HG03378 (cell line): ENCODE results near the gene GABRB3.

Experiments used
- ATAC-seq: cut with Tn5 transposase; IDR thresholded peaks from one replicate; pipeline ENCODE4 v1.9.1; 2021; ENCODE audit warnings: mild to moderate bottlenecking, moderate library complexity; ENCODE audit not compliant: unreplicated experiment

Gene GABRB3

DNA sequence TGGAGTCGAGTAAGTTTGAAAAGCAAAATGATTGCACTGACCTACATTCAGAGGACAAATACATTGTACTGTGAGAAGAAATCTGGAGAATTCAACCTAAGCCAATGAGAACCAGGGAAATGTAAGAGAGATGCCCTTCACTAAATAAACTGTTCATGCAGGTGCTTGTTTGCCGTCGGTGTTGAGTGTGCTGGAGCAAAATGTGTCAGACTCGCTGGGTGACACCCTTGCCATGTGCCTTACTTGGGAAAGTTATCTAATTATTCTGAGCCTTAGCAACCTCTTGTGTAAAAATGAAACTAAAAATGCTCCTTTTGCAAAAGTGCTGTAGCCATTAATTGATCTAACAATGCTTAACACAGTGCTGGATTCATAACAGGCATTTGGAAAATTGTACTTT is 140.4 kb downstream of the GABRB3 start:
- no peak for ATAC-seq

DNA sequence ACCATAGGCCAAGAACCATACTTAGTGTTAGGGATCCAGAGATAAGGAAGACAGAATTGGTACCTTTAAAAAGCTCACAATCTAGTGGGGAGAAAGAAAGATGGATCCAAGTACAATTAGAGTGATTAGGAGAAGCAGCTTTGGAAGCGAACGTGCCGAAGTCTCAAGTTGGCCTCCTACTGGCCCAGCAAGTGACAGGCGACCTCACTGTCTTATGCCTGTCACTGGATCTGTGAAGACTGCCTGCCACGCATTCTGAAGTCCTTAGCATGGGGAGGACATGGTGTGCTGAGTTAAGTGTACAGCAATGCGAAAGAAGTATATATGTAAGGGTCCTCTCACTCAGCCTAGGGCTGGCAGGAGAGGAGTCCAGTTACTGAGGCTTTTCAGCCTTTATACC is 141.0 kb downstream of the GABRB3 start:
- ATAC-seq: no peak

DNA sequence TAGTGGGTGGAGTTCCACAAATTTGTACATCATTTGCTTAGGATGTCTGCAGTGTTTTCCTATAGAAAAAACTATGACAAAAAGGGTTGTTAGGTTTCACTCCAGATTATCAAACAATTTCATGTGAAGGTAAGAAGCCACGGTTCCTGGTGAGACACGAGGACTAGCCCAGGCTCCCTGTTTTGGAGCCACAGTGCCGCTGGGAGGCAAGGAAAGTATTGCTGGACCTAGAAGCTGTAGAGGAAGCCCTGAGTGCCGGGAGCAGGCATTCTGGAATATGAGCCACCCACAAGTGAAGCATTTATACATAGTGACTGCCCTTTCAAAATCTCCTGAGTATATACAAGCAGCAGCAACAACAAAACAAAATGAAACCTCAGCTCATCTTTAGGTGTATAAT is 142.0 kb downstream of the GABRB3 start:
- no peak for ATAC-seq

DNA sequence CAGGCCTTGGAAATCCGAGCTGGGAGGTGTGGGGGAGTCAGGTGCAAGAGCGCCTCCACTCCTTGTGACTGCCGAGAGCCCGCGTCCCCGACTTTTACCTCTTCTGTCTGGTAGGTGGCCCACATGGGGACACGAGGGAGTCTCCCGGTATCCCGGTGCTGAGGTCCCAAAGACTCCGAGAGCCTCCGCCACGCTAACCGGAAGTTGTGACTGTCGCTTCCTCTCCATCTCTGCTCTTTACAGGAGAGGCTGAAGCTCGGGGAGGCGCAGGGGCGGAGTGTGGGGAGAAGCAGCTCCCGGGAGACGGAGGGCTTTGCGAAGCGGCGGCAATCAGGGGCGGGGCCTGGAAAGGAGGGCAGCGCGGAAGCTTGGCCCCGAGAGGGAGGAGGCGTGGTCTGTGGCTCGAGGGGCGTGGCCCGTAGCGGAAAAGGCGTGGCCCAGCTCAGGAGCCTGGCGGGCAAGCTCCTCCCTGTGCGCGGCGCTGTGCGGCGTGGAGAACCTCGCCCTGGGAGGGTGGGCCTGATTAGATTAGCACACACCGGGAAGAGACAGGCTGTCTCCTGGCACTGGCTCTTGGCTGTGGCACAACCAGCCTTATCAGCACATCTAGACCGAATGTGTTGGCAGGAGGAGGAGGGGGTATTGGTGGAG is 143.9 kb downstream of the GABRB3 start:
- no peak for ATAC-seq

DNA sequence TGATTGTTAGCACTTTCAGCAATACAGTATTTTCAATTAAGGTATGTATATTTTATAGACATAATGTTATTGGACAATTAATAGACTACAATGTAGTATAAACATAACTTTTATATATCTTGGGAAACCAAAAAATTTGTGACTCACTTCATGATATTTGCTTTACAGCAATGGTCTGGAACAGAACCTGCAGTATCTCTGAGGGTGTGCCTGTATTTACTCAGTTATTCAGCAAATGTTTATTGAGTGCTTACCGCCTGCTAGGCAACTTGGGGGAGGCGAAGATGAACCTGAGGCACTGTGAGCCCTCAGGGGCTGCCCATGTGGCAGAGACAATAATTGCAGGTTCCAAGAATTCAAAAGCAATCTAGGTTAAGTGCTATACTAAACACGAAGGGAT is 144.8 kb downstream of the GABRB3 start:
- ATAC-seq: no peak

DNA sequence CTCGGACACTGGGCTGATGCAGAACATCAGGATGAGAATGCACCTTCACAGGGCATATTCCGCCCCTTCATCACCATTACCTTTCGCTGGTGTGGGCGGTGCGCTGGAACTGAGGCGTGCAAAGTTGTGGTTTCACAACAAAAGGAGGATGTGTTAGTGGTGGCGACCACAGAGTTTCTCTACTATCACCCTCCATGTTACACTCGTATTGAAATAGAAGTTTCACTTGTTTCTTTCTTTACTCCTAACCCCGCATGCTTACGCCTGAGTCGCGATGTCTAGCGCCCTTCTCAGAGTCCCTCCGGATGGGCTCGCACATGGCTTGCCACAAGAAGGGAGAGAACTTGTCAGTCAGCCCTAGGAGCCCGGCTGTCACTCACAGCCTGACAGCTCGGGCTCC is 148.7 kb downstream of the GABRB3 start:
- ATAC-seq: no peak

DNA sequence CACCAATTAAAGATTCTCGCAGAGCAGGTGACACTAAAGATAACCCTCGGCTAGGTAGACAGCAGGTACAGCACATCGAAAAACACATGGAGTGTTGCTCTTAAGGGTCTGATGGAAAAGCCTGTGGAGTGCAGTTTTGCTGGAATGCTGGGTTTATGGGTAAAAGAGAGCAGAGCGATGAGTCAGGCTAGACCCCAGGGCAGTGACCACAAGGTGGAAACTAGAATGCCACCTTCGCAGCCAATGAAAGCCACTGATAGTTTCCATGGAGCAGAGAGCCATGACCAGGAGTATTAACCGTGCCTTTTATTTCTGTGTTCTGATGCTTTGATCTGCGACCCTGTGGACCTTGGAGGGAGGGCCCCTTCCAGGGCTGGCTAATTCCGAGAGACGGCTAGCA is 149.8 kb downstream of the GABRB3 start:
- no peak for ATAC-seq

DNA sequence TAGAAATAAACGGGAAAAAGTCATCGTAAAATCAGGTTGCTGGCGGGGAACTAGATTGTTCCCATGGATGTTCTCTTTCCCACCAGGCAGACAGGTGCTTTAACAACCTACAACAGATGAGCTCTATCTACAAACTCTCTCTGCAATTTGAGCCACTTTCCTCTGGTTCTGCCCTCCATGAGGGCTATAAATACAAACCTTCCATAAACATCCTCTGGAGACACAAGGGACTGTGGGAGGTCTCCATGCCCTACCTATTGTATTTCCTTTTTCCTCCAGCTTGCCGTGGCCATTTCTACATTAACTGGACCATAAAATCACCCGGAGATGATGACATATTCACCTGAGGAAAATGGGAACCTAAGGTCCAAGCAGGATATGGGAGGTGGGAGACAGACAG is 151.1 kb downstream of the GABRB3 start:
- no peak for ATAC-seq

DNA sequence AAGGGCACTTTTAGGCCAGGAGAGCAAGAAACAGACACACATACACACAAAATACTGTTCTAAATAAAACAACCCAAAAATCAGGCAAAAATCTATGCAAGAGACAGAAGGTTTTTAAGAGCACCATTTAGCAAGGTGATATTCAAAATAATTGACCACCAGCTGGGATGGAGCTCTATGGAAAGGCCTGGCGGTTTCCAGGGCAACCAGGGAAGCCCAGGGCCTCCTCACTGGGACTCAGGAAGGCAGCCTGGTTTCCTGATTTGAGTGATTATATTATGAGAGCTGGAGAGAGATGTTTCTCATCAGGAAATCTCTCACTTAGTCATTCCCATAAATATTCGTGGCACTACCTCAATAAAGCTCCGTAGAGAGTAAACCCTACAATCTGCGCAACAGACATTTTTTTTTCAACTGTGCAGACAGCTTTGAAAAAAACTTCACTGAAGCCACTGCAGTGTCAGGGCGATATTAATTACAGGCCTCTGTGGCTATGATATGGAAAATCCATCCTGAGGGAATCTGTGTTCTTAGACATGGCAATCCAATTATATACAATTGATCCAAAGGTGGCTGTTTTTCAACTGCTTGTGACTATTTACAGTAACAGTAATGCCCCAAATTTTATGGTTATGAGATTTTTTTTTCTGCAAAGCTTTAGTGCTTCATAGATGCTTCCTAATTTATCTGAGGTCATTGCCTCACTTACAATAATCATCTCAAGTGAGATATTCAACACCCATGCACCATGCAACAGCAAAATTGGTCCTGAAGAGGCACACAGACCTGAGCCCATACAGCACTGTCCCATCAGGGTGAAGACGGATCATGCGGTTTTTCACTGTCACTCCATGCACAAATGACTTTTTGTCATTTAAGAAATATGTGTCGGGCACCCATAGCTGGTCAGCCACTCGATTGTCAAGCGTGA is 152.1 kb downstream of the GABRB3 start:
- no peak for ATAC-seq

DNA sequence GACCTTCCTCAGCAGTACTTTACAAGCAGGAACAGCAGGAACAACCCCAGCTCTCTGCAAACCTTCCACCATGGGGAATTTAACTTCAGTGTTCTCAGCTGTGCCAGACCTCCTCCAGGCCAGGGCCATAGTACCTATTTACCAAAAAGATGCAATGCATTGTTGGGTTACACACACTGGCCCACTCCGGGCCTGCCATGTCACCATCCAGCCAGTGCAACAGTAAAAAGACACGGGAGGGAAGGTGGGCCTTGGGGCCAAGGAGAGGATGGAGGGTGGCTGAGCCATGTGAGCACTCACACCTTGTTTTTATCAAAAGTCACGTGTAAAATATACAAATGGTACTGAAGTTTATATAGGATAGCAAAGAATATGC is 157.0 kb downstream of the GABRB3 start:
- ATAC-seq: no peak

DNA sequence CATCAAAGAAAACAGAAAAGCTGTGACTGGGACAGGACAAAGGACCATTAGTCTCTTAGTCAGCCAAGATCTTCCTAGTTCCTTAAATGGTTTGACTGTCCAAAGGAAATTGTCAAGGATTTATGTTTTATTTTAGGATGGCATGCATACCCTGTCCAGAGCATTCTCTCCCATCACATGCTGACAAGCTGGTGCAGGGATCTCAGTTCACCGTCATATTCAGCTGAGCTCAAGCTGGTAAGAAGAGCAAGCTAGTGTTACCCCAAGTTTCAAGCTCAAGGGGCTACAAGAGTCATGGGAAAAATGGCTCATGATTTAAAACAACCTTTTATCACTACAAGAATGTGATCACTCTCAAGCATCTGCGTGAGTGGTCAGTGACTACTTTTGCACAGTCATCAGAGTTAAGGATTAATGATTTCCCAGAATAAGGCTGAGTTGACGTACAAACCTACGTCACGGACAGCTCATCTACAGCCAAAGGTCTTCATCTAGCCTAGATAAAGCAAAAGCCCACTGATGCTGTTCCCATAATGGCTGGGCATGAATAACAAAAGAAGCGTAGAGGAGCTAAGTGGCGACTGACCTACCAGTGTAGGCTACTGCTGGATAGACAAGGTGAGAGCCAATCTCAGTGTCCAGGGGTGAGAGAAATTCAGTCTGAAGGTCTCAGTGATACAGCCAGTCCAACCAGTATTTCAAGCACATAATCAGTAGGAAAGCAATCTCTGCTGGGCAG is 157.5 kb downstream of the GABRB3 start:
- no peak for ATAC-seq

DNA sequence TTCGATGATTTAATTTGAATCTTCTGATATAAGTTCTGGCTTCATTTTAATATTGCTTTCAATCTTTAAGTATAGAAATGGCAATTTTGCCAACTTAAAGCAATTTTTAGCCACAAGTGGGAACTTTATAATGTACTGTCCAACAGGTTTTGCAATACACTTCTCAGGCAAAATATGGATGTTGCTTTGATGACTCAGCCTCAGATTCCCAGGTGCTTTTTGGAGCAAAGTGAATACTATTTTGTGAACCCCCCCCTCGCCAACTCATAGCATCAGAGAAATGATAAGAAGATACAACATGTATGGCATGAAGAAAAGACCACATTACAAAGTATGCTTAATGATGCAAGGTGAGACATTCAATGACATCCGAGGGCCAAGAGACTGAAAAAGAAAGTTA is 158.1 kb downstream of the GABRB3 start:
- no peak for ATAC-seq

DNA sequence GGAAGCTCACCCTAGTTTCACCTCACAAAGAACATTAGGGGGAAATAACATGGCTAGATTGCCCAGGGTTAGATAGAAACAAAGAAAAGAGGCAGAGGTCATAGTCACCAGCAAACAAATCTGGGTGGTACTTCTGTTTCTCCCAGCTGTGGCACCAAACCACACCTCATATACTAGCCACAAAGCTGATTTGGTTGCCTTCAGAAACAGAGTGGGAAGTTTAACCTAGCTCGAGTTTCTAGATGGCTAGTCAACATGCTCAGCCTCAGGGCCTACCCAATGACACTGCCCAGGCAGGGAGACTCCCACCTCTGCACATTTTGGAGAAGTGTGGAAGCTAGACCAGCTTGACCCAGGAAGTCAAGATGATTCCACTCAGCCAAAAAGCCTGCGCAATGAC is 174.2 kb downstream of the GABRB3 start:
- ATAC-seq: no peak

DNA sequence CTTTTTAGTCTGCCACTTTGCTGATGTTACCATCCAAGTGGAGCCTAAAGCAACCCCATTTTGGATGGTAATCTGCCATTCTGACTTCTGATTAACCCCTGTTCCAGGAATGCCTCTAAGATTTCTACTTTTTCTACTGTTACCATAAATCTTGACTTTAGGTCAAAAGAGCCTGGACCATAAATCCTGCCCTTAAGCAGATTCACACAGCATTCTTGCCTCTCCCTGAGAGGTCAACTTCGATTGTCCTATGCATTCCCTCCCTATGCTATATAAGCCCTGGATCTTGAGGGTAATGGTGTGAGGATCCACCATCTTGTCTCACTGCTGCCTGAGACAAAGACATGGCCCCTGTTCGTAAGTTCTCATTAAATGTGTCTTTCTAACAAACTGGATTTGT is 177.3 kb downstream of the GABRB3 start:
- ATAC-seq: no peak

DNA sequence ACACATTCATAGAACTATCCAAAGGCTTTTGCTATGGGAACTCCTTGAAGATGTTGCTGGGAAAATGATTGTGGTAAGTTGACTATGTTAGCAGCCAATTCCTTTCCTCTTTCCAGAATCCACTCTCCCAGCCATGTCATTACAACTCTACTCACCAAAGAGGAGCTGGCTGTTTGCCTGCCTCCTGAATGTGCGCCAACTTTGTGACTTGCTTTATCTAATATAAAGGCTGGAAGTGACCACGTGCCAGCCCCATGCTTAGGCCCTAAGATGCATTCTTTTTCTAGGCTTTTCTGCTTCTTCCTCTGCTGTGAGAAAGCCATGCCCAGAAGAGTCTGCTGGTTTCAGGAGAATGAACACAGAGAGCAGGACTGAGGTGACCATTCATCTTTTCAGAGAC is 182.2 kb downstream of the GABRB3 start:
- ATAC-seq: no peak

DNA sequence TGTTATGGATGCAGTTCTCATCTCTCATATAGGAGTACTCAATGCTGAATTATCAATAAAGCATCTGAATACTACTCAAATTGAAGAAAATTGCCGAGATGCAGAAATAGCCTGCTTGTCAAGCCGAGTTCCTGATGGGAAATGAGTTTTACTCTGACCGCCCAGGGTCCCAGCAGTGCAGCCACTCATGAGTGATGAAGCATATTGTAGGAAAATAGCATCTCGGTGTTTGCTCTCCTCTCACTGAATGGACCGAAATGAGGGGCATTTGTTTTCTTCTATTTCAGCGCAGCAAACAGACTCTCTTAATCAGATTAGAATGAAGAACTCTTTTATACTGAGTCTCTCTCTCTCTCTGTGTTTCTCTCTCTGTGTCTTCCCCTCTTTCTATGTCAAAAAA is 190.0 kb downstream of the GABRB3 start:
- ATAC-seq: no peak

DNA sequence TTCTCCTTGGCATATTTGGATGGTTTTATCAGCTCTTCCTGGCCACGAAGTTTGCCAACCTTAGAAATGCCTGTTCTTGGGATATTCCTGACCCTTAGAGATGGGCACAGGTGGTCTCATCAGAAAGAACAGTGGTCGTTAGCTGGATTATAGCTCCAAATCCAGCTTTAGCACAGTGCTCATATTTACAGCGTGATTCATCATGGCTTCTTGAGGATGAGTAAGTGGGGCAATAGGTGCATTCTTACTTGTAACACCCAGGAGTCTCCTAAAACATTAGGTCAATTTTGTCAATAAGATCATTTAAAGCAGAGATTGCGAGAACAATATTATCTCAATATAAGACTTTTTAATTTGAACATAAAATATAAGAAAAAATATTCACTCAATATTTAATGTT is 191.9 kb downstream of the GABRB3 start:
- ATAC-seq: no peak

DNA sequence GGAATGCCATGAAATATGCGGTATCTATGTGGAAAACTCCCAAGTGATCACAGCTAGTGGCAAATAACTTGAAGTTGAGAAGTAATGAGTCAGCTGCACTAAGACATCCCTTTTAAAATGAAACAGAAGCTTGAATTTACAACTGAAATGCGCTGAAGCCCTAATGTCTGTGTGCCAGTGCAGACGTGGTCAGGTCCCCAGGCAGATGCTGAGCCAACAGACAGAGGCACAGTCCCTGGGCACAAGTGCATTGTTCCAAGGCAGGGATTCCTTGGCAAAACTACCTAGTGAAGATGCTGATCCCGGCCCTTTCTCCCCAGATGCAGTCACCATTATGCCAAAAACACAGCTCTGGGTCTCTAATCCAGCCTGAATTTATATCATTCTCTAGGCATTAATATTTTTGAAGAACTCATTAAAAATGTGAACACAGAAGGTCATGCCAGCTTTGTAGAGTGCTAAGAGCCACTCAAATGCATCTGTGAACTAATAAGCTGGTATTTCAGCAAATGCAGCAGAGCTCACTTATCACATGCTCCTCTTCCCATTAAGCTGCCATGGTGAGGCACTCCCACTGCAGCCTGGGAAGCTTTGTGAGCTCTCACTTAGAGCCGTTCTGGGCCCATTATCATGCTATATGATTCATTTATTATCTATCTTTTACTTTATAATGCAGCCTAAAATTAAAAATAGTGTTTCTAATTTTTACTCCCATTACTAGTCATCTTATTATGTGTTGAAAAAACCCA is 200.1 kb downstream of the GABRB3 start:
- ATAC-seq: no peak

DNA sequence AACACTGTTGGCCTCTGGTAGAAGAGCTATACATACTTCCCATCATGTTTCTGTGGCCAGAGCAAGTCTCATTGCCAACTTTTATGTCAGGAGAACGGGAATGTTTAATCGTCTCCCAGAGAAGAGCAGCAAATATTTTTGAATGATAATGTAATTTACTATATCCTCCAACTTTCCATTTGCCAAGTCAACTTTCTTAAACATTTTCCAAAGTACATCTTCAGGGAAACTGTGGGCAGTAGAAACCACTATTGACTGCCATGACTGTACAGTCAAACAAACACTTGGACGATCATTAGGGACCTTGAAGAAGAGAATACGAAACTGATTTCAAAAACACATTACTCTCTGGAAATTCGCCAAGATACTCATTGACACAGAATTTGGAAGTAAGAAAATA is 201.5 kb downstream of the GABRB3 start:
- no peak for ATAC-seq

DNA sequence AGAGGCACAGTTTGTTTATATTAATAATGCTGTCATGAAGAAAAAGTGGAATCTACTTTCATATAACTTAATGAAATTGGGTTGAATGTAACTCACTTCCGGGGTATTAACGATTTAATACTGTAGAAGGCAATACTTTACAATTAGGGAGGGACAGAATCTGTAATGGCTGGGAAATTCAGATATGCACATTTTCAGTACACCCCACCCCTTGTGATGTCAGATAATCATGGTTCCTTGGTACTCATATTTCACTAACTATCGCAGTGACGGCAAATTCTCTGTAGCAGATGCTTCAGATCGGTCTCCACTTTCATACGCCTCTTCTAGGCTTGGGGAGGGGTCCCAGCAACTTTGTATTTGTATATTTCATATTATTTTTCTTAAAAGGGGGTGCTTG is 207.3 kb downstream of the GABRB3 start:
- no peak for ATAC-seq

DNA sequence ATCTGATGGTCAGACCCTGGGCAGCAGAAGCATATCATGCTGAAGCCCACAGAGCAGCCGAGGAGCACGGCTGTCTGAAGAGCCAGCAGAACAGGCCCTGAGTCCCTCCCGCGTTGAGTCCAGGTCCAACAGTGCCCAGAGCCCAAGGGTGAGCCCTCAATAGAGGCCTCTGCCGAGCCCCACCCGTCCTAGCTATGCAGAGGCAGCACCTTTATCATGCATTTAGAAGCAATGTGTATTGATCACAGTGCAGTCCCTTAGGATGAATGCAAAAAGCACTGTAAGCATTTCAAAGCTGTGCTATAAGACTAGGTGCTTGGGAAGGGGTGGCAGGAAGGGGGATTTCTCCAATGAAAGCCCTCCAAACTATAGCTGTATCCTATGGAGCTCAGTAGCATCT is 208.5 kb downstream of the GABRB3 start:
- ATAC-seq: no peak
